GM11168 (cell line): ENCODE measurements around the gene OXA1L.

Experiments
- in situ Hi-C: fragments of 300-500 bp; cut with MboI; formaldehyde crosslinking; loops from one replicate; pipeline ENCODE4 v1.12.0; 2022; ENCODE audit warnings: low sequenced_read_pairs; ENCODE audit not compliant: unreplicated experiment

OXA1L gene

DNA sequence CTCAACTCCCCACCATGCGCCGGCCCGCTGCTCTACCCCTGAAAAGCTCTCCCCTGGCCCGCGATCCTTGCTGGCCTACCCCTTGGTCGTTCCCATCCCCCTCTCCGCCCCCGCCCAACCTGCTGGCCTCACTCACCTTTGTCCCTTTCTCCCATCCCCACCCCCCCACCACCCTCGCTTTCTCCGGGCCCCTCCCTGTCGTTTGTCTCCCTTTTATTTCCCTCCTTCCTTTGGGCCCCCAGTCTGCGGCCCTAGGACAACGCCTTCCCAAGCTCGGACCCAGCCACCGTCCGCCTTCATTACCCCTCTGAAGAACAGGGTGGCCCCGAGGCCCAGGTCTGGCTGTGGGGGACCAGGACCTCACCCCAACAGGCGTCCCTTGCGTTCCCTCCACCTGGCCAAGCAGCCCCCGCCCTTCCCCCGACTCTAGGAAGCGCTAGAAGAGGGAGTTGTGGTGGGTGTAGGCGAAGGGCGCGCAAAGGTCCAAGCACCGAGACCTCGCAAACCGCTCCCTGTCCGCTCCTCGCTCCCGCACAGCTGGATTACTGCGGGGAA, 55.6 kb downstream of the OXA1L start:
- in situ Hi-C loops, result no loop called here
